Esophagus (tissue), 2 donors: ENCODE data around the gene LMNA. TPM values are rescaled to one million over a fixed set of nuclear protein-coding genes. Genes with fewer than 3 reads are reported as not detected.
A peak's percentile ranks its signal among the peaks of the same experiment; 100 is the strongest.

Source experiments
- H3K27ac ChIP-seq, 2 donors: one replicate each; pipeline ENCODE4 v1.5.1; 2013; ENCODE audit warnings: low read depth in 2 of 2, mild to moderate bottlenecking in 2 of 2, inconsistent platforms in 1 of 2, low read length in 1 of 2, moderate library complexity in 1 of 2
- H3K27me3 ChIP-seq, 2 donors: one replicate each; pipeline ENCODE4 v1.6.1; 2013; ENCODE audit warnings: low read length in 2 of 2, control low read depth in 1 of 2, mild to moderate bottlenecking in 1 of 2; ENCODE audit not compliant: insufficient read depth in 2 of 2, control insufficient read depth in 1 of 2
- H3K36me3 ChIP-seq, 2 donors: one replicate each; pipeline ENCODE4 v1.6.1; 2013; ENCODE audit warnings: low read length in 1 of 2; ENCODE audit not compliant: control insufficient read depth in 2 of 2, insufficient read depth in 2 of 2
- H3K4me1 ChIP-seq, 2 donors: one replicate each; pipeline ENCODE4 v1.6.1; 2013; ENCODE audit warnings: low read length in 1 of 2; ENCODE audit not compliant: control insufficient read depth in 2 of 2, insufficient read depth in 2 of 2
- H3K4me3 ChIP-seq, 2 donors: one replicate each; pipeline ENCODE4 v1.5.1; 2013; ENCODE audit warnings: low read length in 2 of 2, mild to moderate bottlenecking in 2 of 2, low read depth in 1 of 2, moderate library complexity in 1 of 2
- H3K9me3 ChIP-seq, 2 donors: one replicate each; pipeline ENCODE4 v1.6.1; 2013; ENCODE audit warnings: mild to moderate bottlenecking in 2 of 2, low read depth in 1 of 2, low read length in 1 of 2, moderate library complexity in 1 of 2; ENCODE audit not compliant: control insufficient read depth in 2 of 2, insufficient read depth in 1 of 2
- WGBS, 2 donors: extraction: QIAGEN DNeasy Blood & Tissue Kit; methylation state at CpG; one replicate each; pipeline ENCODE4 v1.1.7; 2013; 5-methylcytosine and 5-hydroxymethylcytosine counted together
- polyA plus RNA-seq, 2 donors: library from polyadenylated mRNA; stranded (reverse); fragments of 200-250 nt; gene quantifications; one replicate each; pipeline ENCODE4 v1.2.3, GENCODE V29; 2013
- donor health status: healthy with polysubstance abuse.
- donor health status: Bipolar disorder and iron deficiency.

Gene LMNA
- polyA plus RNA-seq, 2 donors, result 183 to 230 TPM

DNA sequence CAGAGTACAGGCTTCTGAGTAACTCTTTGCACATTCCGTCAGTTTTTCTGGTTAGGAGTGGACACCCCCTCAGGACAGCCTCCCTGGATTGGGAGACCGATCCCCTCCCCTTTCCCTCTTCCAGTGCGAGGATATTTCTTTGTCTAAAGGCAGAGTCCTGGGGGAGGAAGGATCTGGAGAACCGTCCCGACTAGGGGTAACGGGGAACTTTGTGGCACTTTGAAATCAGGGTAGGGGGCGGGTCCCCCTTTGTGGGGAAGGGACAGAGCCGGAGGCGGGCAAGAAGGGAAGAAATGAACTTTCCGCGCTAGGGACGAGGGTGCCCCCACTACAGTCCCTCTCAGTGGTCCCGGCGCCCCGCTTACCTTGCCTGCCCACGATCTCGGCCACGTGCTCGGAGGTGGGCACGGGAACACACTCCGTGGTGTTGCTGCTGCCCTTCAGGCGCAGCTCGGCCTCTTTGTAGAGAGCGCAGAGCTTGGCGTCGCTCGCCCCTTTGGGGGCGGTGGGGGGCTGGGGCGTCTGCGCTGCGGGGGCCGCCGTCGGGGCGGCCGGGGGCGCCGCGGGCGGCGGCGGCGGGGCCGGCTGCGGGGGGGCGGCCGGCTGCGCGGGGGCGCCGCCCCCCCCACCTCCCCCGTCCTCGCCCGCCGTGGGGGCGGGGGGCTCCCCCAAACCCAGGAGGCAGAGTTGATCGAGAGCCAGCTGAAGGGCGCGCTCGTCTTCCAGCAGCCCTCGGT lies 33.2 kb upstream of the LMNA start:
- Histone ChIP-seq H3K36me3 (peaks cover 0 to 4% of the 10 kb centered on the region in 2 donors), H3K27ac (no peak overlapping the region), H3K27me3 (no peaks in the 10 kb centered on the region), H3K4me1 (peaks cover 0 to 6% of the 10 kb centered on the region in 2 donors), H3K4me3 (peak overlapping the region; percentile 31 to 79), H3K9me3 (no peaks in the 10 kb centered on the region)
- 4 to 9% methylated on average over 33 to 58 of the region's 61 CpGs for WGBS, 2 donors

DNA sequence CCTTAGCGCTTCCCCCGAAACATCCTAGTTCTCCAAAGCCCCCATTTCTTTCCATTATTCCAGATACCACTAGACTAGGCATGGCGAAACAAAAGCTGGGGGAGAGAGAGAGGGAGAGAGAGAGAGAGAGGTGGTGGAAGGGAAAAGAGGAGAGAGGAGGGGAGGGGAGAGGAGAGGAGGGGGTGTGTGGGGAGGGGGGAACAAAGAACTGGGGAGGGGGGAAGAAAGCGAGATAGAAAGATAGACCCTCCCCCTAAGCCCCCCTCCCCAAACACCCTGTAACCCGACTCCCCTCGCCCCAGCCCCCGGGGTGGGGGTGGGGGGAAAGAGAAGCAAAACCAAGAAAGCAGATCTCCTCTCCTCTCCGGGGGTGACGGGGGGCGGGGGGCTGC lies 32.6 kb upstream of the LMNA start:
- H3K4me1 ChIP-seq, result peaks cover 0 to 6% of the 10 kb centered on the region in 2 donors
- peak overlapping the region; percentile 68 to 79 for H3K4me3 ChIP-seq
- WGBS, 2 donors, result 0% methylated on average over 4 to 10 of the region's 10 CpGs

GRCh38 chr1:156082309-156083091 lies 32.0 kb upstream of the LMNA start, which contains the start of gene MEX3A:
Gene MEX3A (minus strand): TSS chr1:156082465. CDS start chr1:156081998, 467 bp downstream.
- Histone ChIP-seq H3K27ac (no peak within 1 kb of the TSS), H3K9me3 (no peaks in the 10 kb centered on the region), H3K36me3 (no peaks in the 10 kb centered on the region), H3K27me3 (no peaks in the 10 kb centered on the region), H3K4me3 (peak within 1 kb of the TSS; percentile 68 to 79), H3K4me1 (peaks cover 0 to 6% of the 10 kb centered on the region in 2 donors)
- WGBS, 2 donors, result 1% methylated on average over 42 to 62 of the region's 62 CpGs

More for the DNA sequence above, 32.6 kb upstream of the LMNA start:
- H3K27me3 ChIP-seq, result no peaks in the 10 kb centered on the region
- H3K27ac ChIP-seq, result no peak overlapping the region
- H3K9me3 ChIP-seq, result no peaks in the 10 kb centered on the region
- peaks cover 0 to 4% of the 10 kb centered on the region in 2 donors for H3K36me3 ChIP-seq

GRCh38 chr1:156083800-156084790 lies 30.4 kb upstream of the LMNA start:
- H3K9me3 ChIP-seq, result no peaks in the 10 kb centered on the region
- H3K4me1 ChIP-seq, result peaks cover 0 to 6% of the 10 kb centered on the region in 2 donors
- 61 to 63% methylated on average over 7 of the region's 7 CpGs for WGBS, 2 donors
- no peak overlapping the region for H3K4me3 ChIP-seq
- no peaks in the 10 kb centered on the region for H3K36me3 ChIP-seq
- H3K27me3 ChIP-seq, result no peaks in the 10 kb centered on the region
- H3K27ac ChIP-seq, result no peak overlapping the region

- no peaks in the 10 kb centered on the region for H3K36me3 ChIP-seq
- H3K4me1 ChIP-seq, result peaks cover 0 to 6% of the 10 kb centered on the region in 2 donors
- 29 to 43% methylated on average over 1 of the region's 1 CpG for WGBS, 2 donors
- H3K27me3 ChIP-seq, result no peaks in the 10 kb centered on the region
- H3K9me3 ChIP-seq, result no peaks in the 10 kb centered on the region
- no peak overlapping the region for H3K27ac ChIP-seq
- no peak overlapping the region for H3K4me3 ChIP-seq
Observed at GRCh38 chr1:156086256-156086662, 28.3 kb upstream of the LMNA start.

DNA sequence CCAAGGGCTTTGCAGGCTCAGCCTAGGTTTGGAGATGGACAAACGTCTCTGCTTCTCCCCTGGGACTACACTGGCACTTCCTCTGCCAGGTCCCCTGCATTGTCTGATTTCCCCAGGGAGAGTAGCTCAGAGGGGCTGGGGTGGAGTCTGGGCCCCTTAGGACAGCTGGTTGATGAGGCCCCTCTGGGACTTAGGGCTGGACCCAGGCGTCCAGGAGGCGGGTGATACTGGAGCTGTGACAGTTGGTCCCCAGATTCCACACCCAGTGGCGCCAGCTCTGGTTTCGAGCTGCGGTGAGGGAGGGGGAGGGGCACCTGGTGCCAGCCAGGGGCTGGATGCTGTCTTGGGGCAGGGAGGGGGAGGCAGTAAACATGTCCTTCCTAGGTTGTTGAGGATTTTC lies 24.8 kb upstream of the LMNA start:
- Histone ChIP-seq H3K9me3 (no peaks in the 10 kb centered on the region), H3K27me3 (no peaks in the 10 kb centered on the region), H3K4me3 (no peak overlapping the region), H3K27ac (no peak overlapping the region), H3K36me3 (no peaks in the 10 kb centered on the region), H3K4me1 (no peaks in the 10 kb centered on the region)
- 70 to 78% methylated on average over 6 of the region's 6 CpGs for WGBS, 2 donors

DNA sequence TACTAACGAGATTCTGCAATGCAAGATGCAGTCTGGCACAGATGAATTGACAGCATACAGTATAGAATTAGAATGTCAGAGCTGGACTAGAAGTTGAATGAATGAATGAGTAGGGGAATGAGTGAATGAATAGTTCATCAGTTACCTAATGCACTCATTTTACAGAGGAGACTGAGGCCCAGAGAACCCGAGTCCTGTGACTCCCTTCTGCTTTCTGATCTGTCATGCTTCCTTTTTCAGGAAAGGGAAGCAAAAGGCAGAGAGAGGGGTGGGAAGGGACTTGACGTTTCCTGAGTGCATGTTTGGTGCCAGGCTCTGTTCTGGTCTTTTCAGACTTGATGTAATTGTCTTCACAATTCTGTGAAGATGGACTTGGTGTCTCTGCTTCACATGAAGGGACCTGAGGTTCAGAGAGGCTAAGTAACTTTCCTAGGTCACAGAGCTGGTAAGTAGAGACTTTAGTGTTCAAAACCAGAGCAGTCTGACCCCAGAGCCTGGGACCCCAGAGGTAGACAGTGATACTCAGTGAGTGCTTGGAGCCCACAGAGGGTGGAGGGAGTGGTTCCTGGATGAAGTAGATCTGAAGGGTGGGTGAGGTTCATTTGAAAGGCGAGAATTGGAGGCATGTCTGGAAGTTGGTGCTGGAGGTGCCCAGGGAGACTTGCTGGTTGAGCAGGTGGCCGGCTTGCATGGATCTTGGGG lies 24.2 kb upstream of the LMNA start:
- no peaks in the 10 kb centered on the region for H3K27me3 ChIP-seq
- H3K4me1 ChIP-seq, result no peaks in the 10 kb centered on the region
- no peak overlapping the region for H3K4me3 ChIP-seq
- no peak overlapping the region for H3K27ac ChIP-seq
- no peaks in the 10 kb centered on the region for H3K9me3 ChIP-seq
- WGBS, 2 donors, result 37 to 40% methylated on average over 5 of the region's 5 CpGs
- no peaks in the 10 kb centered on the region for H3K36me3 ChIP-seq

GRCh38 chr1:156090840-156091188 lies 23.7 kb upstream of the LMNA start:
- Histone ChIP-seq H3K4me1 (peaks cover 0 to 3% of the 10 kb centered on the region in 2 donors), H3K4me3 (no peak overlapping the region), H3K27me3 (no peaks in the 10 kb centered on the region), H3K36me3 (no peaks in the 10 kb centered on the region), H3K9me3 (no peaks in the 10 kb centered on the region), H3K27ac (no peak overlapping the region)
- WGBS, 2 donors, result 33 to 37% methylated on average over 14 of the region's 14 CpGs
